NCI-H1092 treated with DMSO at 0.1 percent for 48 hours (cell line): ENCODE measurements around the gene TRIM47.

Experiments used
- DNase-seq: peaks from one replicate; lab custom pipeline; 2025; lab: John Stamatoyannopoulos, UW

Gene TRIM47

DNA sequence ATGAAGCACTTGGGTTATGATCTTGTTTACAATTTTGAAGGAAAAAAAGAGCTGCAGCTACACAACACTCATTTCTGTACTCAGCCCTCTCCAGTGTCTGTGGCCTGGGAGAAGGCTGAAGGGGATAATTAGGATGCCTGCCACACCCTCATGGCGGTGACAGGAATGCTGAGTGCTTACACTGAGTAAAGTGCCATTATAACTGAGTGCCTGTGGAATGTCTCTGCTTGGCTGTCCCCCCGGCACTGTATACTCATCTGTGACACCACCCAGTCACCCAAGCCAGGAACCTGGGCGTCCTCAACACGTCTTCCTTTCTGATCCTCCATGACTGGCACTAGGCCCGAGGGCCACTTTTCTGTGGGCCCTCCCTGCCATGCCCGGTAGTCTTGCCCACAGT lies 29.8 kb upstream of the TRIM47 start:
- DNase-seq = peak; percentile 8

DNA sequence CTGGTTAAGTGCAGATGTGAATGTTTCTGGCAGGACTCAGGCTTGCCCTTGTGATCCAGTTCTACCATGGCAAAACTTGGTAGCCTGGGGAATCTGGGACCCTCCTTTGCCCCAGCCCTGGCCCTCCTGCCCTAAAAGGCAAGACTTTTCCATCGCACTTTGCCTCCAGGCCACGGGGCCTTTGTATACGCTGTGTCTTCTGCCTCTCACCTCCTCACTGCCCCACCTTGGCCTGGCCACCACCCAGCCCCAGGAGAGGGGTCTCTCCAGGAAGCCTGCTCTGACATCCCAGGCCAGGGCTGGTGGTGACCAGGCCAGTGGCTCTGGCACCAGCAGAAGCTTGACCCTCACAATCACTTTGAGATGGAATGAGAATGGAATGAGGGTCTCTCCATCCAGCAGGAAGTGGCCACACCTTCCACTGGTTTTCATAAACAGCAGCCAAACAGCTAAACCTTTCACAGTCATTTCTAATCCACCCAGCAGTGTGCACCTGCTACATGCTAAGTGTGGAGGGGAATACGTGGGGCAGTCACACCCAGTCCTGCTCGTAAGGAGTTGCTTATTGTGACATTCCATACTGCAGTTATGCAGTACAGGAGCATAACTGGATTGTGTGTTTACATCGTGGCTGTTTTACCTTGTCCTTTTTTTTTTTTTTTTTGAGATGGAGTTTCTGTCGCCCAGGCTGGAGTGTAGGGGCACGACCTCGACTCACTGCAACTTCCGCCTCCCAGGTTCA lies 27.9 kb upstream of the TRIM47 start:
- DNase-seq = no peak

DNA sequence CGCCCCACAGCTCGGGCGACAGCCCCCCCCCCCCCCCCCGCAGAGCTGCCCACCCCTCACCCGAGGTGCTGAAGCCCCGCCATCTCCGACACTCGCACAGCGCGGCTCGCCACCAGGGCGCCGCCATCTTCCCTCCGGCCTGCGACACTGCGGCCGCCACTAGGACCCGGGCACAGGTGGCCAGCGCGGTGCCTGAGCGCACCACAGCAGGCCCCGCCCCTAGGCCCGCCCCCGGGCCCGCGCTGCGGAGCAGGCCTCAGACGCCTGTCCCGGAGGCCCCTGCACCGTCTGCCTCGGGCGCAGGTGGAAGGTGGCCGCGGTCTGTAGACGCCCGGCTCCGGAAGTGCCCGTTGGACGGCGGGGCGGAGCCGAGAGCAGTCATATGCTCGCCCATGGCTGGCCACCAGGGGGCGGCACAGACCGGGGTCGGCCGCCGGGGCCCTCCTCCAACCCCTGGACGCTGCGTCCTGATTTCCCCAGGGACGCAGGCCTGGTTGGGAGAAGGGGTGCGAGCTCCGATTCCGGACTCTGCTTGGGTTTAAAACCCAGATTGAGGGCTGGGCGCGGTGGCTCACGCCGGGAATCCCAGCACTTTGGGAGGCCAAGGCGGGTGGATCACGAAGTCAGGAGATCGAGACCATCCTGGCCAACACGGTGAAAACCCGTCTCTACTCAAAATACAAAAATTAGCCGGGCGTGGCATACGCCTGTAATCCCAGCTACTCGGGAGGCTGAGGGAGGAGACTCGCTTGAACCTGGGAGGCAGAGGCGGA lies 26.6 kb upstream of the TRIM47 start, which contains the start of gene MRPL38:
Gene MRPL38 (minus strand): TSS at position 136 of the 773 bp plus-strand sequence. CDS start 9 bp downstream, at position 127.
- DNase-seq = peak; percentile 92

DNA sequence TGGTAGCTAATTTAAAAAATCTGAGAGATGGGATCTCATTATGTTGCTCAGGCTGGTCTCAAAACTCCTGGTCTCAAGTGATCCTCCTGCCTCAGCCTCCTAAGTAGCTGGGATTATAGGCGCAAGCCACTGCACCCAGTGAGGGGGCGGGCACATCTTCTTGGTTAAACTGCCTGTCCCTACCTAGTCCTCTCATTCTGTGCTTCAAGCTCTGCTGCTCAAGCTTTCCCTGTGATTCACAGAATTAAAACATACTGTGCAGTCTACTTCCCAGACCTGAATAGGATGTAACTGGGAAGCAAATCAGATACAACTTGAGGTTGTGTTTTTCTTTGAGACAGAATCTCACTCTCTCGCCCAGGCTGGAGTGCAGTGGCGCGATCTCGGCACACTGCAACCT lies 24.0 kb upstream of the TRIM47 start:
- DNase-seq = no peak

DNA sequence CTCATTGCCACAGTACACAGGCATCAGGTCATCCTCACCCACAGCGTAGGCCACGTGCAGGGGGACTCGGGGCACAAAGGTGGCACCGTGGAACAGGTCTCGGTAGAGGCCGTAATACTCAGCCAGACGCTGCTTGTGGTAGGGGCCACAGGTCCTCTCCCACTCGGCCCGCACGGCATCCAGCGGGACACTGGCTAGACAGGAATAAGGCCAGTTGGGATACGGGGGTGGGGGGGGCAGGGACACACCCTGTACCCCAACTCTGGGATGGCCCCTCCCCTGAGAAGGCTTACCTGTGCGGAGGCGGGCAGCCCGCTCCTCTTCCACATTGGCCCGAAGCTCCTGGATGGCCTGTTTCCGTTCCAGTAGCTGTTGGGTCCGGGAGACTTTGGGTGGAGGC lies 23.3 kb upstream of the TRIM47 start:
- no peak for DNase-seq

DNA sequence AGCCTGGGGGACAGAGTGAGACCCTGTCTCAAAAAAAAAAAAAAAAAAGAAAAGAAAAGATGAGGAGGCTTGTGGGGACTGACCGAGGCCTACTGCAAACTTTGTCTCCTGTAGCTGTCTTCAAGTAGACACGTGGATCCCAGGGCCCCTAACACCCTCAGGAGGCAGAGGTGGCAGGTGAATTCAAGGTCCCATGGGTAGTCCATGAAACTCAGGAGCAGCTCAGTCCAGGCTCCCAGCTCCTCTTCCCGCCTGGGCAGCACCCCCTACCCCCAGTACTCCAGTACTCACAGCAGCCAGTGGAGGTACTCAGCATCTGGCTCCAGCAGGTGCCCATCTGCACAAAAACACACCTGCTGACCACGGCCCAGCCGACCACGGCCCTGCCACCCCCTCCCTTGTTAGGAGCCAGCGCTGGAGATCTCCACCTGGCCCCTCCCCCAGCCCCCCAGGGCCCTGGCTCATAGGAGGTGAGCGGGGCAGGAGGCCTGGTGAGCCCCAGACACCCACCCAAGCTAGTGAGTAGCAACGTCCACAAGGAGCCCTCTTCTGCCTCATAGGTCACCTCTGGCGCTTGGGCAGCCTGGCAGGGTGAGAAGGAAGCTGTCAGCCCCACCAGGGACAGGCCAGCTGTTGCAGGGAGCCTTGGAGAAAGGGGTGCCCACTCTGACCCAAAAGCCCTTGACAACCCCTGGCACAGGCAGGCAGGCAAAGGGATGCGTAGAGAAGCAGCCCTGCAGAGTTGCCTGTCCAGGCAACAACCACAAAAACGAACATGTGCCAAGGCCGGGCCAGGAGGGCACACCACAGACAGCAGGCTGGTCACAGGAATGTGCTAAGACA lies 22.5 kb upstream of the TRIM47 start:
- DNase-seq = no peak

DNA sequence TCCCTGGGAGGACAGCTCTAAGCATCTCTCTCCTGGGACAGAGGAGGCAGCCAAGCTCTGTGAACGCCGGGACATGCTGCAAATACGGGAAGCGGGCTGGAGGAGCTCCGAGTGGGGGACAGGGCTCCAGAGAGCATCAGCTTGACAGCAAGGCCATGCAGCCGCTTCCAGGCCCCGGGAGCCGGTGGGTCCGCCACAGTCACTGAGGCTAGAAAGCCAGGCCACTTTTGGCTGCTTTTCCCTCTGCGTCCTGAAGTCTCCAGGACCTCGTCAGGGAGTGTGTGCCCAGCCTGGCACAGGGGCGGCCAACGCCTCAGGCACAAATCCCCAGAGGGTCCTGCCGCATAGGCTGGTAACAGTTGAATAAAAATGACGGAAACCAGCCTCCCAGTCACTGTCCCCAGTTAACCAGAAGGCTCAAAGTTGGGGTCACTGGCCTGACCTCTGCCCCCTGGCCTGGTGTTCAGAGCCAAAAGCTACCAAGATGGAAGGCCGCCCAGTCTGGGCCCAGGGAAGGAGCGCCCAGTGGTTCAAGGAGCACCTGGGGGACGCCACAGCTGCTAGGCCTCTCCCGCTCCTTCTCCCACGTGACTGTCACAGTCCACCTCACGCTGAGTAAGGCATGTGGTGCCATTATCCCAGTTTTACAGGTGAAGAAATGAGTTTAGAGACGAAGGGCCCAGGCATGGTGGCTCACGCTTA lies 21.5 kb upstream of the TRIM47 start:
- DNase-seq = no peak

DNA sequence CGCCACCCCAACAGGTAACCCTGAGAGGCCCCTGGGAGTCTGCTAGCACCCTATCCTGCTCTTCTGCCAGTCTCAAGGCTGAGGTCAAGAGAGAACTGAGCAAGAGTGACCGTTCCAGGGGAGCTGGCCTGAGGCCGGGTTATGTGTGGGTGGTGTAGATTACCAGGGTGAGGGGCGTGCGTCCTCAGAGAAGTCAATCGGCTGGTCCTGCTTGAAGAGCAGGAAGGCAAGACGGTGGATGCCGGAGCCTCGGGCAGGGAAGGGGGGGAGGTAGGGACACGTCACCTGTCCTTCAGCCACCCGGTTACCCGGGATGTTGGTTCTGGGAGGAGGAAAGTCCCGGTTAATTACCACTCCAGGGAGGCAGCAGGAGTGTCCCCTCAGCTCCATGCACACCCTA lies 21.0 kb upstream of the TRIM47 start:
- DNase-seq = no peak

DNA sequence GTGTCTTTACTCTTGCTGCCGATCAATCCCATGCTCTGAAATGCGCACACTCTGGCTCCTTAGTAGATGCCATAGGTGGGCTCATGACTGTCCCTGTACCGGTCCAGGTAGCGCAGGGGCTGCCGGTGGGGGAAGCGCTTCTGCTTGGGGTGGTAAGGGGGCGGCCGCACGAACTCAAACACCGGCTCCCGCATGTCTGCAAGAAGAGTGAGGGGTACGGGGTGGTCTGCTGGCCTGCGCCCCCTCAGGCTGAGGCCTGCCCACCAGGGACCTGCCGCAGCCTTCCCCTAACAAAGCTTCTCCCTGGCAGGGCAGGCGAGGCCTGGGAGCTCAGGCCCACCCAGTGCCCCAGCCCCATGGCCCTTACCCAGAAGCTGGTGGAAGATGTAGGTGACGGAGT lies 20.4 kb upstream of the TRIM47 start:
- no peak for DNase-seq

DNA sequence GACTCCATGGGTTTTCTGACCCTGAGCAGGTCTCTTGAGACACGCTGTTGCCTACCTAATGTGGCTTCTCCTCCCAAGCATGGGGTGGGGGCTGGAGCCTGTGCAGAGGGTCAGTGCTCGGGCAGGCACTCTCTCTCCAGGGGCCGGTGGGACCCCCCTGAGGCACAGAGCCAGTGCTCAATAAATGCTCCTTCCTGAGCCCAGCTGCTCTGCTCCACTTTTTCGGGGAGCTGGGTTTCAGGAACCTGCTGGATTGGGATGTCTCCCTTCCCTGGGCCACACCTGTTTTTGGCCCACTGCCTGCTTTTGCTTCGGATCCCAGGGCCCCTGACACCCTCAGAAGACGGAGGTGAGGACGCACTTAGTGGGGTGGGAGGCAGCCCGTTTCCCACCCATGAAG lies 19.7 kb upstream of the TRIM47 start:
- DNase-seq = no peak

DNA sequence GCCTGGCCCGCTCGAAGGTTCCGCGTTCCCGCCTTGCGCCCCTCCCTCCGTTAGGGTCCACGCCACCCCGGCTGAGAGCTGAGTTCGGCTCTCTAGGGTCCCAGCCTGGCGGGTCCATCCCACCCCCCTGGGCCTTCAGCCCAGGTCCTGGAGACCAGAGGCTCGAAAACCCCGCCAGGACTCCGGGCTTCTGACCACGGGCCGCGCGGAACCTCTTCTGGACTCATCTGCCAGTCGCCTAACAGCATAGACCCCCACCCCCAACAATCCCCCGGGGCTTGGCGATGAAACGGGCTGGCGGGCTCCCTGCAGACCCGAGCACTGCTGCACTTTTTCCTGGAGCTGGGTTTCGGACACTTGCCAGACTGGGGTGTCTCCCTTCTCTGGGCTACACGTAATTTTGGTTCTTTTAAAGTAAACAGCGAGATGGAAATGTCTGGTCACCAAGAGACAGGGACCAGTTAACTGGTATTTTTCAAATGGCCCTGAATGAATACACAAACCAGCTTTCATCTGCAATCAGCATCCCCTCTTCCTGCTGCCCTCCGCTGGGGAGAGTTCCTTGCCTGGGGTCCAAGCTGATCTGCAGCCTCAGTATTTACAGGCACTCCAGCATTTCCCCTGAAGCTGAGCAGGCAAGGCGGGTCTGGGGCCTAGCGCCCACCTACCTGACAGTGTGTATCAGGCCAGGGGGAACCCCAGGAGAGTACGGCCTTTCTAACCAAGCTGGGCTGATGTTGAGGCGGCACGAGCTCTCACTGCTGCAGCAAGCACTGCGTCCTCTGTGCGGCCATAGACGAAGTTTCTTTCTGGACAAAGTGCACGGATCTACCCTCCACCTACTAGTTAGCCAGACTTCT lies 19.0 kb upstream of the TRIM47 start:
- no peak for DNase-seq

DNA sequence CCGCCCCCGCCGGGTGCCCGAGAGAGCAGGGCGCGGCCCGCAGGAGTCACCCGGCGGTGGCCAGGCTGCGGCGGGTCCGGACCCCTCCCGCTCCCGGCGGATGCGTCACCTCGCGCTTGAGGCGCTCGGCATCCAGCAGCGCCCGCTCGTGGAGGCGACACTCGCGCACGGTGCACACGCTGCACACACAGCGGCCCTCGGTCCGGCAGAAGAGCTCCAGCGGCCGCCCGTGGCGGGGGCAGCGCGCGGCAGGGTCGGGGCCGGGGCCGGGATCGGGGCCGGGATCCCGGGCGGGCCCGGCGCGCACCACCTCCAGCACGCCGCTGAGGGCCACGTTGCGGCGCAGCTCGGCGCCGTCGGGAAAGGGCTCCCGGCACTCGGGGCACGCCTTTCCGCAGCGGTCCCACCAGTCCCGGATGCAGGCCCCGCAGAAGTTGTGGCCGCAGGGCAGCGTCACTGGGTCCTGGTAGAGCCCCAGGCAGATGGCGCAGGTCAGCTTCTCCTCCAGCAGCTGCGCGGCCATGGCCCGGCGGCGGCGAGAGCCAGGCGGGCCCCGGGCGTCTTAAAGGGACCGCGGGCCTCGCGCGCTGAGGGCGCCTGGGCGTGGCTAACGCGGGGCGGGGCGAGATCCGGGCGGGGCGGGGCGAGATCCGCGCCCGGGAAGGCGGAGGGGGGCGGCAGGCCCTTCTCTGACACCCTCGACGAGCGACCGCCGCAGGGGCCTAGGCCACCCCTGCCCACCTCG lies 18.2 kb upstream of the TRIM47 start, which contains the start of gene TRIM65:
Gene TRIM65 (minus strand): TSS at position 537 of the 745 bp plus-strand sequence. CDS start 14 bp downstream, at position 523.
- DNase-seq = peak; percentile 52

DNA sequence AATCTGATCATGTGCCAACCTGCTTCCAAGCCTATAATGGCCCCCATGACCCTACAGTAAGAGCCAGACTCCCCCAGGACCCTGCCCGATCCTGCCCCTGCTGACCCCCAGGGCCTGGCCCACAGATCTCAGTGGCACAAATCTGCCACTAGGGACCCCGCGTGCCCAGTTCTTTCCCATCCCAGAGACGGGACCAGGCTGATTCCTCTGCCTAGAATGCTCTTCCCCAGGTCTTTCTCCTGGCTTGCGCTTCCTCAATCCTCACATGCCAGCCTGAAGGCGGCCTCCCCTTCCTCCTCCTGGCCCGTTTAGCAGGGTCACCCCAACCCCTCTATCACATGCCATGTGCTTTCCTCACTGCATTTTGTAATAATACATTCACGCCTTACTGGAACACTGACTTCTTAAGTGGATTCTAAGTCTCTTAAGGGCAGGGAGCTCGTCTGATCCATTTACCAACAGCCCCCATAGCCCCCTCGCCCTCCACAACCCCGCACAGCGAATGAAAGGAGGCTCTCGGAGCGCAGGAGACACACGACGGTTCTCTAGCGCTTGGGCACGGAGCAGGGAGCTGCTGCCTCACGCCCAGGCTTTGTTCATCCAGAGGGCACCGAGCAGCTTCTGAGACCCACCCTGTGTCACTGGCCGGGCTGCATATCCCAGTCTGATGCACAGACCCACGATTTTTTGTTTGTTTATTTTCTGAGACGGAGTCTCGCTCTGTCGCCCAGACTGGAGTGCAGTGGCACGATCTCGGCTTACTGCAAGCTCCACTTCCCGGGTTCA lies 17.2 kb upstream of the TRIM47 start:
- no peak for DNase-seq

DNA sequence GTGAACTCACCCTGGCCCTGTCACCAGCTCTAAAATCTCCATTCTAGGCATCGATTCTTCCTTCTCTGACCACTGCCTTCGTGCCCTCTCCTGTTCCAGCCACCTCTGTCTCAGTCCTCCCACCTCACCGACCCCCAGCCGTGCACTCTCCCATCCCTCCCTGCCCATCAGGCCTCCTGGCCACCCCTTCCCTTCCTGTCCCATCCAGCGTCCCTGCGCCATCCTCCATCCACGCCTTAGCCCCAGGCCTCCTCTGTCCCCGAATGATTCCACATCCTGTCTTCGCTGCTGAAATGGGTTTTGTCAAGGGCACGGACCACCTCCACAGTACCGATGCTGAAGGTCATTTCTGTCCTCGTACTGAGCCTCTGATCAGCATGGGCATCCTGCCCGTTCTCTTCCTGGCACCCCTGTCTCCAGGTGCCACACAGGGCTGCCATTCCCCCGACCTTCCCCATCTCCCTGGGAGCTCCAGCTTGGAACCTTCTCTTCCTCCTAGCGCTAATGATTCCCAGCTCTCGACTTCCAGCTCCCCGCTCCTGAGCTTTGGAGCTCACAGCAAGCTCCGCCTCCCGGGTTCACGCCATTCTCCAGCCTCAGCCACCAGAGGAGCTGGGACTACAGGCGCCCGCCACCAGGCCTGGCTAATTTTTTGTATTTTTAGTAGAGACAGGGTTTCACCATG lies 15.8 kb upstream of the TRIM47 start:
- DNase-seq = no peak

DNA sequence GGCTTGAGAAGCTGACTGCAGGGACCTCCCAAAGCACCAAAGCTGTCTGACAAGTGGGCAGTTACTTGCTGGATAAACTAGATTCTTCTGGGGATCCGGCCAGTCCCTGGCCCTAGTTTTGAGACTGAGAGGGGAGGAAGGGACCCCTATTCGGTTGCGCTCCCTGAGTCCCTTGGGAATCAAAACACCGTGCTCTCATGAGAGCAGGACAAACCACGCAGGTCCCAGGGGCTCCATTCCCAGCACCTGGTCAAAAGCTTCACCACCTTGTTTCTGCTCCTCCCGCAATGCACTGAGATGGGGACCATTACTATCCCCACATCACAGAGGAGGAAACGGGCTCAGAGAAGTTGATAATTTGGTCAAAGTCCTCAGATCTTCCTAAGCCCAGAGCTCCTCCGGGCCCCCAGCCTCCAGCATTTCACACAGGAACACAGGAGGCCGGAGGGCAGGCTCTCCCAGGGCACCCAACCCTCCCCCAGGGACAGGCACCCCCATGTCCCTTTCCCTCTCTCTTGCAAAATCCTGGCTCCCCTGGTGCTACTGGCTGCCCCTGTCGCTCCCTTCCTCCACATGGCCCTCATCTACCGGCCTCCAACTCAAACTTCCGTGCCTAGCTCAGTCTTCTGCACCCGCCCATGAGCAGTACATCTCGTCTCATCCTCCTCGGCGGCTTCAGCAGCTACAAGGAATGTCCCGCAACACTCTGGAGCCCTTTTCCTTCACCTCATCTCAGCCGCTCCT lies 15.1 kb upstream of the TRIM47 start:
- DNase-seq = no peak

DNA sequence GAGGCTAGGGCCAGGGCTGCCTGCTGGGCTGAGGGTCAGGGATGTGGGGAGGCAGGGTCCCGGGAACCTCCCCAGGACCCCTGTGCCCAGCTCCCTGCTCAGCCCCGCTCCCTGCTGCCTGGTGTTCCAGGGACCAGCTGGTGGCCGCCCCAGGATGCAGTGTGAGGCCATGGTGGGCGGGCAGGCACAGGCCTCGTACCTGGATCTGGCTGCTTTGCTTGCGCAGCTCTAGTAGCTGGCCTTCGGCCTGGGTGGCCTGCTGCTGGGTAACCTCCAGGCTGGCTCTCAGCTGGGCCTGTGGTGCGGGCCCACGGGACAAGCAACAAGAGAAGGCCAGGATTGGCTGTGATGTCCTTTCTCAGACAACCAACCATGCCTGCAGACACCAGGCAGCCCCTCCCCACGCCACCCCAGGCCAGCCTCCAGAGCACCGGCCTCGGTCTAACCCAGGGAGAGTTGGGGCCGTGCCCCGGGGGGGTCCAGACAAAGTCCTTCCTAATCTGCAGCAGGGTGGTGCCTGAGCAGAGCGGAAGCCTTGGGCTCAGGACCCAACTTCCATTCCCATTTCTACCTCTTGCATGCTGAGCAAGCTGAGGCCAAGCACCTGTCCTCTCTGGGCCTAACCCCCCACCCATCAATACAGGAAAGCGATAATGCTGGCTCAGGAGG lies 14.3 kb upstream of the TRIM47 start:
- no peak for DNase-seq
